Neuronal stem cell (in vitro differentiated cells): ENCODE results near the gene GPR34.

Experiments used
- DNase-seq: peaks from one replicate; pipeline ENCODE4 v3.0.0-alpha.2; 2013; ENCODE audit warnings: low spot score
- H2AFZ ChIP-seq: one replicate; pipeline ENCODE4 v1.6.1; 2013; ENCODE audit warnings: mild to moderate bottlenecking, low read length, inconsistent platforms
- H2AK5ac ChIP-seq: 2 replicates; pipeline ENCODE4 v1.6.1; 2013; ENCODE audit warnings: low read depth, mild to moderate bottlenecking, inconsistent platforms, low read length, moderate library complexity, mixed read lengths
- H2BK120ac ChIP-seq: 2 replicates; pipeline ENCODE4 v1.6.1; 2013; ENCODE audit warnings: low read depth, mild to moderate bottlenecking, inconsistent platforms, low read length, moderate library complexity, mixed read lengths
- H2BK12ac ChIP-seq: one replicate; pipeline ENCODE4 v1.6.1; 2013; ENCODE audit warnings: low read length, inconsistent platforms
- H2BK15ac ChIP-seq: 2 replicates; pipeline ENCODE4 v1.6.1; 2013; ENCODE audit warnings: mild to moderate bottlenecking, low read length, inconsistent platforms, mixed read lengths
- H2BK5ac ChIP-seq: one replicate; pipeline ENCODE4 v1.6.1; 2013; ENCODE audit warnings: inconsistent platforms, mild to moderate bottlenecking, low read length, moderate library complexity
- H3K14ac ChIP-seq: one replicate; pipeline ENCODE4 v1.6.1; 2013; ENCODE audit warnings: low read length, inconsistent platforms
- H3K18ac ChIP-seq: 2 replicates; pipeline ENCODE4 v1.6.1; 2013; ENCODE audit warnings: low read length, inconsistent platforms
- H3K23ac ChIP-seq: 2 replicates; pipeline ENCODE4 v1.6.1; 2013; ENCODE audit warnings: low read depth, mild to moderate bottlenecking, mixed read lengths, low read length, inconsistent platforms; ENCODE audit not compliant: poor library complexity
- H3K27ac ChIP-seq: replicated peaks from 3 replicates; pipeline ENCODE4 v1.5.1; 2013; ENCODE audit warnings: low read length, inconsistent platforms
- H3K27me3 ChIP-seq, 3 experiments: 2 replicates each; pipeline ENCODE4 v1.6.1; 2013; ENCODE audit warnings: low read length in 3 of 3, mild to moderate bottlenecking in 2 of 3, inconsistent platforms in 1 of 3, low read depth in 1 of 3, mixed read lengths in 1 of 3, moderate library complexity in 1 of 3; ENCODE audit not compliant: control insufficient read depth in 3 of 3, insufficient read depth in 3 of 3
- H3K36me3 ChIP-seq, 2 donors: replicated peaks in 1 of 2; 2 replicates each; pipeline ENCODE4 v1.6.1; 2013; ENCODE audit warnings: low read length in 2 of 2; ENCODE audit not compliant: control insufficient read depth in 2 of 2, insufficient read depth in 2 of 2
- H3K4ac ChIP-seq: 2 replicates; pipeline ENCODE4 v1.6.1; 2013; ENCODE audit warnings: inconsistent platforms, mild to moderate bottlenecking, low read length, moderate library complexity
- H3K4me1 ChIP-seq, 2 donors: 1 replicate in 1 of 2; 2 replicates in 1 of 2; pipeline ENCODE4 v1.6.1; 2013; ENCODE audit warnings: low read length in 2 of 2, low read depth in 1 of 2; ENCODE audit not compliant: control insufficient read depth in 2 of 2, insufficient read depth in 1 of 2
- H3K4me2 ChIP-seq: one replicate; pipeline ENCODE4 v1.6.1; 2013; ENCODE audit warnings: mild to moderate bottlenecking, low read length, inconsistent platforms; ENCODE audit not compliant: insufficient read depth, poor library complexity, severe bottlenecking
- H3K4me3 ChIP-seq, 2 donors: 2 replicates each; pipeline ENCODE4 v1.5.1; 2013; ENCODE audit warnings: low read length in 2 of 2, mild to moderate bottlenecking in 2 of 2, inconsistent platforms in 1 of 2, moderate library complexity in 1 of 2
- H3K79me1 ChIP-seq: one replicate; pipeline ENCODE4 v1.6.1; 2013; ENCODE audit warnings: low read depth, mild to moderate bottlenecking, inconsistent platforms, low read length, moderate library complexity
- H3K9ac ChIP-seq: one replicate; pipeline ENCODE4 v1.6.1; 2013; ENCODE audit warnings: mild to moderate bottlenecking, low read depth, low read length, inconsistent platforms; ENCODE audit not compliant: poor library complexity
- H3K9me3 ChIP-seq, 2 donors: replicated peaks in 1 of 2; 2 replicates each; pipeline versions ENCODE3 to v1.6.1; 2013; ENCODE audit warnings: low read length in 2 of 2, mild to moderate bottlenecking in 2 of 2, inconsistent platforms in 1 of 2, low read depth in 1 of 2, mixed read lengths in 1 of 2, moderate library complexity in 1 of 2; ENCODE audit not compliant: control insufficient read depth in 2 of 2, insufficient read depth in 1 of 2
- H4K8ac ChIP-seq: one replicate; pipeline ENCODE4 v1.6.1; 2013; ENCODE audit warnings: low read depth, mild to moderate bottlenecking, inconsistent platforms, low read length, moderate library complexity
- H4K91ac ChIP-seq: one replicate; pipeline ENCODE4 v1.6.1; 2013; ENCODE audit warnings: low read length, low read depth, mild to moderate bottlenecking, inconsistent platforms; ENCODE audit not compliant: poor library complexity
- WGBS, 2 donors: extraction: QIAGEN DNeasy Blood & Tissue Kit; methylation state at CpG; one replicate each; pipeline ENCODE4 v1.1.7; 2013; ENCODE audit warnings: missing lambda C conversion rate in 2 of 2, mixed read lengths in 1 of 2; ENCODE audit not compliant: insufficient read length in 2 of 2, insufficient replicate concordance in 1 of 2; ENCODE audit errors: extremely low coverage in 2 of 2; 5-methylcytosine and 5-hydroxymethylcytosine counted together

The GPR34 gene

DNA sequence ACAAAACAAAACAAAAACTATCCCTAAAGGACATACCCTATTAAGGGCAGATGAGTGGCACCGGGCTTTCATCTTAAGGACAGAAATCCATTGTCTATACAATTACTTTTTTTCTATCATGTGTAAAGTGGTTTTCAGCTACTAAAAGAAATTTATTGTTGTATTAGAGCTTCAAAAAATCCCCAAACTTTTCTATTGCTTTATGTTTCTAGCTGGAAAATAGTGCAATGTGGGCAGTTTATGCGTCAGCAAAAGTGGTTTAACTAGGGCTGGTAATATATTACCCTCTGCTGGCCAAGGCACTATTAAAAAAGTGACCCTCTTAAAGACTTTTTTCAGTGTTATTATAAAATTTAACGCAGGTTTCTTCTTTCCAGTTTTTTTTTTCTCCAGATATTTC, 19.7 kb downstream of the GPR34 start:
- no CpG with 5 or more reads among the region's 3 CpGs for WGBS, 2 donors
- Histone ChIP-seq H4K91ac (no peak overlapping the region), H2BK120ac (no peak overlapping the region), H2AK5ac (no peak overlapping the region), H3K9me3 (no peaks in the 10 kb centered on the region), H3K4me2 (no peak overlapping the region), H3K27ac (no peak overlapping the region), H2BK15ac (no peak overlapping the region), H3K36me3 (no peaks in the 10 kb centered on the region), H2AFZ (no peak overlapping the region), H3K4ac (no peak overlapping the region), H4K8ac (no peak overlapping the region), H2BK5ac (no peak overlapping the region), H3K23ac (no peak overlapping the region), H3K18ac (no peak overlapping the region), H3K9ac (no peak overlapping the region), H3K4me3 (no peak overlapping the region), H3K79me1 (no peaks in the 10 kb centered on the region), H2BK12ac (no peak overlapping the region), H3K14ac (no peak overlapping the region), H3K4me1 (no peaks in the 10 kb centered on the region), H3K27me3 (no peaks in the 10 kb centered on the region)
- no peak for DNase-seq

DNA sequence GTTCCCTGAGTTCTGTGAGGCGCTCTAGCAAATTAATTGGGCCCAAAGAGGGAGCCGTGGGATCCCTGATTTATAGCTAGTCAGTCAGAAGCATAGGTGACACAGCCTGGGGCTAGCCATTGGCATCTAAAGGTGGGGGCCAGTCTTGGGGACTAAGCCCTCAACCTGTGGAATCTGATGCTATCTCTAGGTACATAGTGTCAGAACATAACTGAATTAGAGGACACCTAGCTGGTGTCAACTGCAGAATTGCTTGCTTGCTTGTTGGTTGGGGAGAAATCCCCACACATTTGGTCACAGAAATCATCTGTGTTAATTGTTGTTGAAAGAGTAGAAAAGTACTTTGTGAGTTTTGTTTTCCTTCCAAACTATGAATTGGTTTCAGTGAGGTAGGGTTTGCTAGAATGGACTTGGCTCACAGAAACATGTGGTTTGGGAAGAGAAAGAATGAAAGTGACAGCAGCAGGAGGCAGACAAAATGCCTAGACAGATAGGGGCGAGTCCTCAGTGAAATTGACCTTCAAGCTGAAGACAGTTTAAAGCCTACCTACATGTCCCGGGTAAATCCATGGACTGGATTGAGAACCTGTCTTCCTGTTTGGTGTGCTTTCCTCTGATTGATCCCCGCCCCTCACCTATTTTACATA, 22.4 kb downstream of the GPR34 start:
- H2AK5ac ChIP-seq = no peak overlapping the region
- no peak overlapping the region for H3K27ac ChIP-seq
- no peak overlapping the region for H3K14ac ChIP-seq
- H3K23ac ChIP-seq = no peak overlapping the region
- no peak overlapping the region for H2BK12ac ChIP-seq
- no peak overlapping the region for H4K91ac ChIP-seq
- H3K4me2 ChIP-seq = no peak overlapping the region
- H2AFZ ChIP-seq = no peak overlapping the region
- no peak overlapping the region for H3K9ac ChIP-seq
- no CpG with 5 or more reads among the region's 5 CpGs for WGBS, 2 donors
- H3K4me3 ChIP-seq = no peak overlapping the region
- no peaks in the 10 kb centered on the region for H3K79me1 ChIP-seq
- H3K9me3 ChIP-seq = no peaks in the 10 kb centered on the region
- H3K18ac ChIP-seq = no peak overlapping the region
- H3K4ac ChIP-seq = no peak overlapping the region
- H2BK120ac ChIP-seq = no peak overlapping the region
- H2BK15ac ChIP-seq = no peak overlapping the region
- DNase-seq = no peak
- H4K8ac ChIP-seq = no peak overlapping the region
- H3K27me3 ChIP-seq = no peaks in the 10 kb centered on the region
- H3K36me3 ChIP-seq = no peaks in the 10 kb centered on the region
- no peak overlapping the region for H2BK5ac ChIP-seq
- no peaks in the 10 kb centered on the region for H3K4me1 ChIP-seq

DNA sequence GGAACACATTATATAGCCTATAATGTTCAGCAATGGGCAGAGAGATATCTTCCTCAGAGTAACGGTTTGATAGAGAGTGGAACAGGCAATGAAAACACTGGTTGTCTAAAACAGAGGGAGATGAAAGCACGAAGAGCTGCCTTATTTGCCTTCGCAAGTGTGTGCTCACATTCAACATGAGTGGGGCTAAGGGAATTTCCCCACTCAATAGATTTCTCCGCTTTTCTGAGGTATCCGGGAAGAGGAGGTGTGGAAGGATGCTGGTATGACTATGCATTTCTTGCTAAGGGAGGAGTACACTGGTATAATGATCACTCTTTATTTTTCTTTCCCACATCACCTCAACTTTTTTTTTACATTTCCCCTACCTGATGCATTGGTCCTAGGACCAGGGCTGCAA, 27.4 kb downstream of the GPR34 start:
- no peak overlapping the region for H2BK15ac ChIP-seq
- no peak overlapping the region for H2AK5ac ChIP-seq
- H3K4ac ChIP-seq = no peak overlapping the region
- no peak overlapping the region for H2AFZ ChIP-seq
- H2BK120ac ChIP-seq = no peak overlapping the region
- no peak overlapping the region for H4K91ac ChIP-seq
- no peak overlapping the region for H3K27ac ChIP-seq
- no peaks in the 10 kb centered on the region for H3K36me3 ChIP-seq
- H3K18ac ChIP-seq = no peak overlapping the region
- no peak overlapping the region for H3K14ac ChIP-seq
- no peak overlapping the region for H3K9ac ChIP-seq
- H3K4me2 ChIP-seq = no peak overlapping the region
- H3K9me3 ChIP-seq = peaks cover 2 to 15% of the 10 kb centered on the region in 2 donors
- no CpG with 5 or more reads among the region's 5 CpGs for WGBS, 2 donors
- no peak overlapping the region for H2BK12ac ChIP-seq
- H2BK5ac ChIP-seq = no peak overlapping the region
- H4K8ac ChIP-seq = no peak overlapping the region
- H3K4me3 ChIP-seq = no peak overlapping the region
- H3K23ac ChIP-seq = no peak overlapping the region
- no peak for DNase-seq
- no peaks in the 10 kb centered on the region for H3K27me3 ChIP-seq
- no peaks in the 10 kb centered on the region for H3K79me1 ChIP-seq
- peaks cover 3 to 8% of the 10 kb centered on the region in 2 donors for H3K4me1 ChIP-seq

DNA sequence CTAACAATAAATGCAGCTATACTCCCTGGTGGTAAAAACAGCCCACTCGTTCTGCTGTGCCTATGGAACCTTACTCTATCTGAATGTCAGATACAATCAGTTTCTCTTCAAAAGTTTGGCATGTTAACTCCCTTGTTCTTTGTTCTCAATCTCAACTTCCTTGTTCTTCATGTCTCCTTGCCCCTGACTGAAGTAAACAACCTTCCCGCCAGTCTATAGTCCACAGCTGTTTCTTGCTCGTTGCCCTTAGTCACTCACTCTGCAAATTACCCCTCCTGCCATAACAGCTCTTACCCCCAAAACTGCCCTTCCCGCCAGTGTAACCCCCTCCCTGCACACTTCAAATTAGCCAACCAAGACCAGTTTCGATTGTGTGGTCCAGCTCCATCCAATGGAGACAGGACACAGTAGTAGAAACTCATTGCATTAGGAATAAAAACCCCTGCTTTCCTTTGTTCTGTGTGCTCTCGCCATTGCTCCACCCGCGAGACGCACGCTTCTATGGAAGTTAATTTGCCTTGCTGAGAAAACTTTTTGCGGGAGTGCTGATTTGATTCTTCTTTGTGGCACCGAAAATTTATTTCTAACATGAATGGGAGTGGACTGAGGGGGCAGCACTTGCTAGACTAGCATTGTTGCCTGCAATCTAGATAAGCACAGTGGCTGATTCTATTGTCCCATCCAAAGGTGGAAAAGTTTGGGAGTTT, 28.1 kb downstream of the GPR34 start:
- Histone ChIP-seq H3K27me3 (no peaks in the 10 kb centered on the region), H2AFZ (no peak overlapping the region), H3K23ac (no peak overlapping the region), H4K91ac (no peak overlapping the region), H3K18ac (no peak overlapping the region), H2BK12ac (no peak overlapping the region), H2BK120ac (no peak overlapping the region), H3K4me3 (no peak overlapping the region), H3K9me3 (peaks cover 2 to 15% of the 10 kb centered on the region in 2 donors), H3K4me1 (peaks cover 3 to 8% of the 10 kb centered on the region in 2 donors), H3K4me2 (no peak overlapping the region), H3K36me3 (no peaks in the 10 kb centered on the region), H3K9ac (no peak overlapping the region), H3K79me1 (no peaks in the 10 kb centered on the region), H3K4ac (no peak overlapping the region), H2BK5ac (no peak overlapping the region), H2AK5ac (no peak overlapping the region), H3K27ac (no peak overlapping the region), H2BK15ac (no peak overlapping the region), H3K14ac (no peak overlapping the region), H4K8ac (no peak overlapping the region)
- no CpG with 5 or more reads among the region's 12 CpGs for WGBS, 2 donors
- no peak for DNase-seq
